8988T (cell line): ENCODE data around the gene IFNA21.
"Not testable (repeated sequence)": the region's sequence is repeated elsewhere in the genome, so short reads cannot be mapped to it uniquely, and the experiment has no call there.

ENCODE experiments used
- DNase-seq: peaks from one replicate; pipeline ENCODE4 v3.0.0; 2011

IFNA21 gene

DNA sequence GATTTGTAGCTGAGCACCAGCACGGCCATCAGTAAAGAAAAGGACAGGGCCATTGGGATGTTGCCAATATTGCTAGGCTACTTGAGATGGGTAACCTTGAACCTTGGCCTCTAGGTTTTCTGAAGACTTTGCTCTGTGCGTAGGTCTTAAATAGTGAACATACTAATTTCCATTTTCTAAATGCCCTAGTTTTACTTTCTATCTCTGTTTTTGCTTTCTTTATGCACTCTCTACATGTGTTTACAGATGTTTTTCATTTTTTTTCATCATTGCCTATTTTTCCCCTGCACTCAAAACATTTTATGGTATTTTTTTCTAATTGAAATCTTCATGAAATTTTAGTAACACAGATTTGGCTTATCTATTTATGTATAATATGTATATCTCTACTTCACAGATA lies at the start of gene IFNA21:
Gene IFNA21 (minus strand): TSS at position 101 of the 400 bp plus-strand sequence. CDS start 48 bp downstream, at position 53.
- not testable (repeated sequence) for DNase-seq

DNA sequence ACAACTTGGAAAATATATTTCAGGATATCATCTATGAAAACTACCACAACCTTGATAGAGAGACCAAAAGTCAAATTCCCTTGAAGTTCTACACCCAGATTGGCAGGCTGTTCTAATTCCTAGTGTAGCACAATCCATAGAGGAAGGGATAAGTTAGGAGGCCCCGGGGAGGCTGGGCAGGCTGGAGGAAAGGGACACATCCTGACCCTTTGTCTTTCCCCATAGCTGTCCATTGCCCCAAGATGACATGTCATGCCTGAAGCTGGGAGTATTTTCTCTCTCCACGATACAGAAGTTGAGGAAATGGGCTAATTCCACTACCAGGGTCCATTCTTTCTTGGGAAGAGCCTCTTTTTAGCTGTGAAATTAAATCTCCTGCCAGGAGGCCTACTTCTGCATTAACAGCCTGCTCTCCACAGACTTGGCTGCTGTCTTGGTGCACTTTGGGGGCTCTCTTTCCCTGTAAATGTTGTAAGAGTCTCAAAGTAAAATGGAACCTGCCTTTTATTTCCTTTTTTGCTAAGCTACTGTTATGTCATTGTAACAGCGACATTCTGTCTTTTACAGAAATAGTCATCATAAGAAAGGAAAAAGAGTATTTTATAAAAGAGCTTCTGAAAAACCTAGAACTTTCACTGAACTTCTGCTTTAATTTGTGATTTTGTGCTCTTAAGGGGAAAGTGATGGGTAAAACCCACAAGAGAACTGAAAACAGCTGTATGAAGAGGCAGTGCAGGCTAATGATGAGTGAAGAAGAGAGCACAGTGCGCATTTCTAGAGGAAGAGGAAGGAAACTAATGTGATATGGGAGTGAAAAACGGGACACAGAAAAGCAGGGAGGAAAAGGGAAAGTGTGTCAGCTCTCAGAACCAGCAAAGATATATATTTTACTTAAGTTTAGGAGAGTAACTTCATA lies 47.2 kb upstream of the IFNA21 start:
- not testable (repeated sequence) for DNase-seq

DNA sequence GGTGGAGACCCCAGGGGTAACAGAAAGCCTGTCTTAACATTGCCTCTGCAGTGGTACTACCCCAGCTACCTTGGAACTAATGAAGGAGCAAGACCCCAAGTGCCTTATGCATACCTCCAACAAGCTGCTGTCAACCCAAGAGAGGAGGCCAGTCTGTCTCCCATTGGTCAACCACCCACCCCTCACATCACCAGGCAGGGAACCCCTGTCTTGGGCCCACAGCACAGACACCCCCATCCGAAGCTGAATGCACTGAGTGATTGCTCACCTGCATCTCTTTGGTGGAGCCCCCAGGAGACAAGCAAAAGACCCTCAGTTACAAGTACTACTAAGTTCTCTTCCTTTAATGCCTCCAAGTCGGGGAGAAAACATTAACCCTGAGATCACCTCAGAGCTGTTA lies 45.7 kb upstream of the IFNA21 start:
- DNase-seq, result not testable (repeated sequence)

DNA sequence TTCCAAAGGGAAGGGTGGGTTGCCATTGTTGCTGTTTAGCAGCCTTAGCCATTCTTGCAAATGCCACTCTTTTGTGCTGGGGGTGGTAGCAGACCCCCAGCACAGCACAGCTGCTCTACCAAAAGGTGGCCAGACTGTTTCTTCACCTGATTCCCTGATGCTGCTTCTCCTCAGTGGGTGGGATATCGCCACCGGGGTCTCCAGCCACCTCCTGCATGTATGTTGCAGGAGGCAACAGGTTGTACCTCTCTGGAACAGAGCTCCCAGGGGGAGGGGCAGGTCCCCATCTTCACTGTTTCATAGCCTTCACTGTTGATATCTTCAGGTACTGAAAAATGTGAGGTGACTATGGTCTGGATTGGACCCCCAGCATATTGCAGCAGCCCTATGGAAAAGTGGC lies 44.3 kb upstream of the IFNA21 start:
- DNase-seq, result not testable (repeated sequence)

DNA sequence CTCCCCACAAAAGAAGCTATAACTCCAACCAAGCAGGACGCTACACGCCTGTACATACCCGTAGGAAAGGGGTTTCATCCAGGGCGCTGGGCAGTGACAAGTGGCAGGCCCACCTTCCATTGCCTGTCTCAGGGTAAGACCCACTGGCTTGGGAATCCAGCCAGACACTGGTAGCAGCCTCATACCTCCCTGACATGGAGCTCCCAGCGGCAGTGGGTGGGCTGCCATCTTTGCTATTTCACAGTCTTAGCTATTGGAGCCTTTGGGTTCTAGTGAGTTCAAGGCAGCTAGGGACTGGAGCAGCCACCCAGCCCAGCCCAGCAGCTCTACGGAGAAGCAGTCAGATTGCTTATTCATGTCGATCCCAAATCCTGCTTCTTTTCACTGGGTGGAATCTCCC lies 43.9 kb upstream of the IFNA21 start:
- DNase-seq, result no peak

DNA sequence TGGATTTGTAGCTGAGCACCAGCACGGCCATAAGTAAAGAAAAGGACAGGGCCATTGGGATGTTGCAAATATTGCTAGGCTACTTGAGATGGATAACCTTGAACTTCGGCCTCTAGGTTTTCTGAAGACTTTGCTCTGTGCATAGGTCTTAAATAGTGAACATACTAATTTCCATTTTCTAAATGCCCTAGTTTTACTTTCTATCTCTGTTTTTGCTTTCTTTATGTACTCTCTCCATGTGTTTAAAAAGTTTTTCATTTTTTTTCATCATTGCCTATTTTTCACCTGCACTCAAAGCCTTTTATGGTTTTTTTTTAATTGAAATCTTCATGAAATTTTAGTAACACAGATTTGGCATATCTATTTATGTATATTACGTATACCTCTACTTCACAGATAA lies 40.6 kb upstream of the IFNA21 start, which contains the start of gene IFNA10:
Gene IFNA10 (minus strand): TSS at position 101 of the 400 bp plus-strand sequence. CDS start 46 bp downstream, at position 55.
- not testable (repeated sequence) for DNase-seq

DNA sequence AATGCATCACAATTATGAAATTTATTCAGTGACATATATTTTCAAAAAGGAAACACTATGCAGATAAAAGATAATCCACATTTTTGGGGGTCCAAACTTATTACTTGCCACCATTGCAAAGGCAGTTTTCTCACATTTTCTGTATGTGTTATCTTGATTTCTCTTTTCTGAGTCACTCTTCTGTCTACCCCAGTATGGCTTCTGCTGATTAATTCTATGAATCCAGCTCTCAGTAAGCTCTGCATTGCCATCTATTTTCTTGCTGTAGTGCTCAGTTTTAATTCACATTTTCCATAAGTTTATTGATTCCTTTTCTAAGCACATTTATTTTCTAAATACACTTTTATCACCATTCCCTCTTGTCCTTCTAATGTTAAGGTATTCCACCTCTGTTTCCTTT lies 38.7 kb upstream of the IFNA21 start:
- DNase-seq, result no peak

DNA sequence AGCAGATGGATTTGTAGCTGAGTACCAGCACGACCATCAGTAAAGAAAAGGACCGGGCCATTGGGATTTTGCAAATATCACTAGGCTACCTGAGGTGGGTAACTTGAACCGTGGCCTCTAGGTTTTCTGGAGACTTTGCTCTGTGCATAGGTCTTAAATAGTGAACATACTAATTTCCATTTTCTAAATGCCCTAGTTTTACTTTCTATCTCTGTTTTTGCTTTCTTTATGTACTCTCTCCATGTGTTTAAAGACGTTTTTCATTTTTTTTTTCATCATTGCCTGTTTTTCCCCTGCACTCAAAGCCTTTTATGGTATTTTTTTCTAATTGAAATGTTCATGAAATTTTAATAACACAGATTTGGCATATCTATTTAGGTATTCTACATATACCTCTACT lies 35.6 kb upstream of the IFNA21 start, which contains the start of gene IFNA7:
Gene IFNA7 (minus strand): TSS at position 101 of the 400 bp plus-strand sequence. CDS start 40 bp downstream, at position 61.
- not testable (repeated sequence) for DNase-seq

DNA sequence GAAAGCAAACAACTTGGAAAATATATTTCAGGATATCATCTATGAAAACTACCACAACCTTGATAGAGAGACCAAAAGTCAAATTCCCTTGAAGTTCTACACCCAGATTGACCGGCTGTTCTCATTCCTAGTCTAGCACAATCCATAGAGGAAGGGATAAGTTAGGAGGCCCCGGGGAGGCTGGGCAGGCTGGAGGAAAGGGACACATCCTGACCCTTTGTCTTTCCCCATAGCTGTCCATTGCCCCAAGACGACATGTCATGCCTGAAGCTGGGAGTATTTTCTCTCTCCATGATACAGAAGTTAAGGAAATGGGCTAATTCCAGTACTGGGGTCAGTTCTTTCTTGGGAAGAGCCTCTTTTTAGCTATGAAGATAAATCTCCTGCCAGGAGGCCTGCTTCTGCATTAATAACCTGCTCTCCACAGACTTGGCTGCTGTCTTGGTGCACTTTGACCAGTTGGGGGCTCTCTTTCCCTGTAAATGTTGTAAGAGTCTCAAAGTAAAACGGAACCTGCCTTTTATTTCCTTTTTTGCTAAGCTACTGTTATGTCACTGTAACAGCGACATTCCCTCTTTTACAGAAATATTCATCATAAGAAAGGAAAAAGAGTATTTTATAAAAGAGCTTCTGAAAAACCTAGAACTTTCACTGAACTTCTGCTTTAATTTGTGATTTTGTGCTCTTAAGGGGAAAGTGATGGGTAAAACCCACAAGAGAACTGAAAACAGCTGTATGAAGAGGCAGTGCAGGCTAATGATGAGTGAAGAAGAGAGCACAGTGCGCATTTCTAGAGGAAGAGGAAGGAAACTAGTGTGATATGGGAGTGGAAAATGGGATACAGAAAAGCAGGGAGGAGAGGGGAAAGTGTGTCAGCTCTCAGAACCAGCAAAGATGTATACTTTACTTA lies 28.7 kb upstream of the IFNA21 start:
- DNase-seq, result not testable (repeated sequence)

- not testable (repeated sequence) for DNase-seq
Measured at GRCh38 chr9:21187487-21187886, 21.0 kb upstream of the IFNA21 start, which contains the start of gene IFNA4. IFNA4 (minus strand) TSS chr9:21187587; CDS start chr9:21187531, 56 bp downstream.

DNA sequence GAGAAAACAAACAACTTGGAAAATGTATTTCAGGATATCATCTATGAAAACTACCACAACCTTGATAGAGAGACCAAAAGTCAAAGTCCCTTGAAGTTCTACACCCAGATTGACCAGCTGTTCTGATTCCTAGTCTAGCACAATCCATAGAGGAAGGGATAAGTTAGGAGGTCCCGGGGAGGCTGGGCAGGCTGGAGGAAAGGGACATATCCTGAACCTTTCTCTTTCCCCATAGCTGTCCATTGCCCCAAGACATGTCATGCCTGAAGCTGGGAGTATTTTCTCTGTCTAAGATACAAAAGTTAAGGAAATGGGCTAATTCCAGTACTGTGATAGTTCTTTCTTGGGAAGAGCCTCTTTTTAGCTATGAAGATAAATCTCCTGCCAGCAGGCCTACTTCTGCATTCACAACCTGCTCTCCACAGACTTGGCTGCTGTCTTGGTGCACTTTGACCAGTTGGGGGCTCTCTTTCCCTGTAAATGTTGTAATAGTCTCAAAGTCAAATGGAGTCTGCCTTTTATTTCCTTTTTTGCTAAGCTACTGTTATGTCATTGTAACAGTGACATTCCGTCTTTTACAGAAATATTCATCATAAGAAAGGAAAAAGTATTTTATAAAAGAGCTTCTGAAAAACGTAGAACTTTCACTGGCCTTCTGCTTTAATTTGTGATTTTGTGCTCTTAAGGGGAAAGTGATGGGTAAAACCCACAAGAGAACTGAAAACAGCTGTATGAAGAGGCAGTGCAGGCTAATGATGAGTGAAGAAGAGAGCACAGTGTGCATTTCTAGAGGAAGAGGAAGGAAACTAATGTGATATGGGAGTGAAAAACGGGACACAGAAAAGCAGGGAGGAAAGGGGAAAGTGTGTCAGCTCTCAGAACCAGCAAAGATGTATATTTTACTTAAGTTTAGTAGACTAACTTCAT lies 16.6 kb upstream of the IFNA21 start:
- DNase-seq, result not testable (repeated sequence)

DNA sequence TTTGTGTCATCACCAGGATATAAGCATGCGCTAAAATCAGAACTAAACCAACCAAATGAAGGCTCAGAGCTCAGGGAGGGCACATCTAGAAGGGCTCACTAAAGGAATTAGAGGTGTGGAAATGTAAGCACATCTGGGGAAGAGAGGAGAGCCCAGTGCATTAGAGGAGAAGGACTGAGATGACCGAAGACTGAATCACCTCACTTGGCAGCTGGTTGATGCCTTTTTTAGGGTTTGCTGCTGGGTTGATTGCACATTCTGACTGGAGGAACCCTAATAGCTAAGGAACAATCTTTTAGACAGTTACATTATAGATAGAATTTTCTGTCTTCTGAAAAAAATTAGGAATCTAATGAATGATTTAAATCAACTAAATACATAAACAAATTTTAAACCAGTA lies 8.2 kb upstream of the IFNA21 start:
- DNase-seq, result no peak

DNA sequence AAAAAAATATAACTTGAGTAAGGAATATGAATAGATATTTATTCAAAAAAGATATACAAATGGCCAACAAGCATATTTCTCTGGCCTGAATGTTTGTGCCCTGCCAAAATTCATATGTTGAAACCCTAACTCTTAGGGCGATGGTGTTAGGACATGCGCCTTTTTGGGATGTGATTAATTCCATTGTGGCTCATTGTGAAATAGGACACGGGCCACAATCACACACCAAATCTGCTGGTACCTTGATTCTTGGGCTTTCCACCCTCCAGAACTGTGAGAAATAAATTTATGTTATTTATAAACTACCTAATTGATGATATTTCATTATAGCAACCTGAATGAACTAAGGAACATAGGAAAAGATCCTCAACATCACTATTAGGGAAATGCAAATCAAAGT lies 5.7 kb upstream of the IFNA21 start:
- no peak for DNase-seq

- DNase-seq, result no peak
Measured at GRCh38 chr9:21171351-21171750, 4.9 kb upstream of the IFNA21 start.

DNA sequence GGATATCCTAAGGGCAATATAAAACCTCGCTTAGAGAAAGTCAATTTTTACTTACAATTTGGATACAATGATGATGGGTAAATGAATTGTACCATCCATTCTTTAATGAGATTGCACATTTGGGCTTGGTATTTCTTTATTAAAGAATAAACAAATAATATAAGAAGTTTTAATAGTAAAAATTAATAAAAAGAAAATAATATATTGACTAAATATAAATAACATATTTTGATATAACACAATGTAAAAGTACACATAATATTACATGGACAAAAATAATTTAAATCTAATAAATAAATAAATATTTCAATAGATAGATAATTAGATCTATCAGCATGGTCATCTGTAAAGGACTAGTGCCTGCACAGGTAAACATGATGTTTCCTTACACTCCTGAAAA lies 944 bp downstream of the IFNA21 start:
- no peak for DNase-seq

DNA sequence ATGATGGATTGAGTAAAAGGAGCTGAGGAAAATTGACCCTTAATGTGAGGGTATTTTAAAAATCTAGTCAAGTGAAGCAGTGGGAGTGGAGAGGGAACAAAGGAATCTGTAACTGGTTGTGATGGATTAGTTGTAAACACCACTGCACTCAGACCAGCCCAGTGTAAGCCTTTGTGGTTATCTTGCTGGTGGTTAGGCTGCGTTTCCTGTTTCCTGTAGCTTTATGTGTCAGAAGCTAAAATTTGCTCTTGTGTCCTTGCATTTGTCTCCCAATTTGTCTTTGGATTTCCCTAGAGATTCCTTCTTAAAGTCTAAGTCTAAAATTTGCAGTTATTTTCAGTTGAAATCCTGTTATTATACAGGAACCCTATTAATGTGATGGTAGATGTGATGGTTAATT lies 6.3 kb downstream of the IFNA21 start:
- no peak for DNase-seq

- DNase-seq, result no peak
Measured at GRCh38 chr9:21155501-21155900, 11.0 kb downstream of the IFNA21 start.

GRCh38 chr9:21154018-21154608 lies 12.3 kb downstream of the IFNA21 start:
- no peak for DNase-seq

- DNase-seq, result no peak
Measured at GRCh38 chr9:21153336-21154017, 13.0 kb downstream of the IFNA21 start.

- DNase-seq, result no peak
Measured at GRCh38 chr9:21144603-21145002, 21.9 kb downstream of the IFNA21 start.

DNA sequence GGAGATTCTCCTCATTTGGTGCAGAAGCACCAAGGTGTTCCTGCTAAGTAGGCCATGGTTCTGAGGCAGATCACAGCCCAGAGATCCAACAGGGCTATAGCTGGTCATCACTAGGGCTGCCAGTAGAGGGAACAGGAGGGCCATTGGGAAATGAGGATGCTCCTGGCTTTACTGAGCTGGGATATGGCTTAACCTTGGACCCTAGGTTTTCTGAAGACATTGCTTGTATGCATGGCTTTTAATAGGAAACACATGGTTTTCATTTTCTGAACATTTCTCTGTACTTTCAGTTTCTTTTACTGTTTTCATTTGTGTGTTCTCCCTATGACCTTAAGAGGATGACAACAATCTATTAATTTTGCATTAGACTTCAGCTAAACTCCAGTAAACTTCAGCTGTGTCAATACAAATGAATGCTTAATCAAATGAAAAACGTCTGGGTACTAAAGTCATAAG lies 25.0 kb downstream of the IFNA21 start, which contains the start of gene IFNW1:
Gene IFNW1 (minus strand): TSS at position 406 of the 456 bp plus-strand sequence. CDS start 262 bp downstream, at position 144.
- DNase-seq, result no peak
